ENCODE data around the gene POU2F1. TPM values are rescaled to one million over a fixed set of nuclear protein-coding genes. Genes with fewer than 3 reads are reported as not detected.
A peak's percentile ranks its signal among the peaks of the same experiment; 100 is the strongest.

Gene POU2F1
- total RNA-seq, 1 experiment from 2014 or later = 43.2 TPM

DNA sequence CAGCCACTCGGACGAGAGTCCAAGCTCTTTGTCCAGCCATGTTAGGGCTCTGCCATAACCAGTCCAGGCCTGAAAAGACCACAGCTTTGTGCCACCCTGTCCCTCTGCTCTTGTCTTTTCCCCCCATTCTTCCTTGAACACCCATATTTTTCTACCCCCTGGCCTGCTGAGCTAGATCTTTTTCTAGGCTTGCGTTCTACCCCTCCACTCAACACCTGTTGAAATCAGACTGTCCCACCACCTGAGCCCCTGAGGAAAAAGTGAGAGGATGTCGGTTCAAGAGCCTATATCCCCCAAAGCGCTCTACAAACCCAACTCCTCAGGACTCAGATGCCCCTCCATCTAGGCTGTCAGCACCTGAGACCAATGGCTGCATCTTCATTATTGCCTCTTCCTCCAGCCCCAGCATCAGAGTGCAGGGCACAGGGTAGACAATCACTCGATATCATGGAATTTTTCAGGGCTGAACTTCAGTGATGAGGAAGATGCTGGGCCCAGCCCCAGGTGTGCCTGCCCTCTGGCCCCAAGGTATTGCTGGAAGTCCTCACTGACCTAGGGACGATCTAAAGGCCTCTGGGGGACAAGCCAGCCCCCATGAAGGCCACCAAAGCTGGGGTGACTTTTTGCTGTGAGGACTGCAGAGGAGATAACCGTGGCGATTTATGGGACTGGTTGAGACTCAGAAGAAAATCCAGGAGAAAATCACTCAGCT lies 222.3 kb downstream of the POU2F1 start:
- H3K27me3 ChIP-seq (ENCODE audit: low read length) = no peaks in the 10 kb centered on the region
- peaks cover 10% of the 10 kb centered on the region for H3K79me2 ChIP-seq (ENCODE audit: low read length)
- H3K4me2 ChIP-seq (ENCODE audit: low read depth, low read length, poor library complexity, severe bottlenecking) = no peak overlapping the region
- peaks cover 36% of the 10 kb centered on the region for H3K4me1 ChIP-seq (ENCODE audit: low read length)
- no peak for DNase-seq
- H3K9ac ChIP-seq (ENCODE audit: low read length) = no peak overlapping the region
- H3K9me3 ChIP-seq (ENCODE audit: low read length) = no peaks in the 10 kb centered on the region
- no peak overlapping the region for H3K4me3 ChIP-seq (ENCODE audit: low read length)
- H2AFZ ChIP-seq (ENCODE audit: low read length) = no peak overlapping the region
- H3K9me2 ChIP-seq (replicated peaks; ENCODE audit: insufficient read depth, low read length) = no peaks in the 10 kb centered on the region
- H4K20me1 ChIP-seq (ENCODE audit: insufficient read depth, low read depth, low read length) = no peaks in the 10 kb centered on the region
- H3K36me3 ChIP-seq (ENCODE audit: insufficient read depth, low read length) = no peaks in the 10 kb centered on the region
- H3K27ac ChIP-seq (ENCODE audit: low read length) = no peak overlapping the region

DNA sequence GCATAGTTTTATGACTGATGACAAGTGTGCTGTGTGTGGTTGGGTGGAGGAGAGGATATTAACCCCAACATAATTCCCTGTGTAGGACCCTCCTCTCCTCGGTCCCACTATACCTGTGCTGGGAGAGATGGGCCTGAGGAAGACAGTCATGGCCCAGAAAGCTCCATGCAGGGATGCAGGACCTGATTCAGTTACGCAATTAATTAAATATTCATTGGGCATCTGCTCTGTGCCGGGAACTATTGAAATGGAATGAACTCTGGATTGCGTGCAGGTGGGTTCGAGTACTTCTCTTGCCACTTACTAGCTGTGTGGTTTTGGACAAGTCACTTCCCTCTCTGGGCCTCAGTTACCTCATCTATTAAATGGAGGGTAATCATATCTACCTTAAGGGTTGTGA lies 223.1 kb downstream of the POU2F1 start:
- Histone ChIP-seq H3K27ac (ENCODE audit: low read length) (no peak overlapping the region), H3K4me2 (ENCODE audit: low read depth, low read length, poor library complexity, severe bottlenecking) (no peak overlapping the region), H3K27me3 (ENCODE audit: low read length) (no peaks in the 10 kb centered on the region), H3K9ac (ENCODE audit: low read length) (no peak overlapping the region), H3K4me1 (ENCODE audit: low read length) (peaks cover 33% of the 10 kb centered on the region), H2AFZ (ENCODE audit: low read length) (no peak overlapping the region), H3K79me2 (ENCODE audit: low read length) (peaks cover 2% of the 10 kb centered on the region; the same call in 1 of the 2 replicates), H3K9me2 (replicated peaks; ENCODE audit: insufficient read depth, low read length) (no peaks in the 10 kb centered on the region), H3K9me3 (ENCODE audit: low read length) (no peaks in the 10 kb centered on the region), H4K20me1 (ENCODE audit: insufficient read depth, low read depth, low read length) (no peaks in the 10 kb centered on the region), H3K36me3 (ENCODE audit: insufficient read depth, low read length) (no peaks in the 10 kb centered on the region), H3K4me3 (ENCODE audit: low read length) (no peak overlapping the region)
- DNase-seq = no peak

DNA sequence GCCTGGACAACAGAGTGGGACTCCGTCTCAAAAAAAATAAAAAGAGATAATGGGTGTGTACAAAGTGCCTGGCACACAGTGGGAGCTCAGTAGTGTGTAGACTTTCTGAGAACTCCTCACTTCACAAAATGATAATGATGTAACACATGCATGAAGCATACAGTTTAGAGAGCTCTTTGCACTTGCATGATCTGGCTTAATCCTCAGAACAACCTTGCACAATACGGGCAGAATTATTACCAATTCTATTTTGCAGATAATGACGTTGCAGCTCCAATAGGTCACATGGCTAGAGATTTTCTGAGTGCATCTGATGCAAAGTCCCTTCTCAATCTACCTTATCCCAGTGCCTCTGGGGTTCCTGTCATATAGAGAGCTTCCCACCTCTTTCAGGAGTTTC lies 226.3 kb downstream of the POU2F1 start:
- peaks cover 19% of the 10 kb centered on the region for H3K4me1 ChIP-seq (ENCODE audit: low read length)
- no peaks in the 10 kb centered on the region for H3K9me3 ChIP-seq (ENCODE audit: low read length)
- no peaks in the 10 kb centered on the region for H3K9me2 ChIP-seq (replicated peaks; ENCODE audit: insufficient read depth, low read length)
- H3K9ac ChIP-seq (ENCODE audit: low read length) = no peak overlapping the region
- no peaks in the 10 kb centered on the region for H3K36me3 ChIP-seq (ENCODE audit: insufficient read depth, low read length)
- H3K4me2 ChIP-seq (ENCODE audit: low read depth, low read length, poor library complexity, severe bottlenecking) = no peak overlapping the region
- H3K27ac ChIP-seq (ENCODE audit: low read length) = no peak overlapping the region
- H3K27me3 ChIP-seq (ENCODE audit: low read length) = no peaks in the 10 kb centered on the region
- H2AFZ ChIP-seq (ENCODE audit: low read length) = no peak overlapping the region
- no peaks in the 10 kb centered on the region for H3K79me2 ChIP-seq (ENCODE audit: low read length)
- no peaks in the 10 kb centered on the region for H4K20me1 ChIP-seq (ENCODE audit: insufficient read depth, low read depth, low read length)
- no peak for DNase-seq
- peak overlapping the region; percentile 34; the same call in 1 of the 2 replicates for H3K4me3 ChIP-seq (ENCODE audit: low read length)

DNA sequence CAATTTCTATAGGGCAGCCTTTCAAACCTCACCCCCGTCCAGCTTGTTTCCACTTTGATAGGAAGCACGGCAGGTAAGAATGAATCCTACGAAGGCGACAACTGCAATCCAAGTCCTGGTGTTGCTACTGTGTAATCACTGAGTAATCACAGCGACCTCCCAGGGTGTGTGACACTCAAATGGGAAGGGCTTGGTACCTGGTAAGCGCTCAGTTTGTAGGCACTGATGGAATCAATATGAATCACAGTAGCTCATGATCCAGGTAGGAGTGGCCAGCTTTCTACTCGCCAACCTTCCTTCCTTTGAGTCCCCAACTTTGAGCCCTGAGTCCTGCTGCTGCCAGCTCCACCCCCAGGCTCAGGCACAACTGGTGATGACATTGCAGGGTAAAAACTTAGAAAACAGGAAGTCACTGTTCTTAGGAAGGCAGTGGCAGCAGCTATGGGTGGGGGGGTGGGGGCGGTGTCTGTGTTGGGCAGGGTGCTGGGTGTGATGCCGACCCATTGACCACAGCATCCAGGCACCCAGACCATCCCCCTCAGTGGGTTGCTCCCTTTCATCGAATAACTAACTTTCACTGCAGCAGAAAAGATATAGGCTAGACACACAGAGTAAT lies 226.9 kb downstream of the POU2F1 start:
- Histone ChIP-seq H3K9ac (ENCODE audit: low read length) (peak overlapping the region; percentile 38), H3K4me2 (ENCODE audit: low read depth, low read length, poor library complexity, severe bottlenecking) (peak overlapping the region; percentile 53), H3K4me3 (ENCODE audit: low read length) (peak overlapping the region; percentile 34; the same call in 1 of the 2 replicates), H3K9me2 (replicated peaks; ENCODE audit: insufficient read depth, low read length) (no peaks in the 10 kb centered on the region), H3K4me1 (ENCODE audit: low read length) (peaks cover 15% of the 10 kb centered on the region), H3K9me3 (ENCODE audit: low read length) (no peaks in the 10 kb centered on the region), H4K20me1 (ENCODE audit: insufficient read depth, low read depth, low read length) (no peaks in the 10 kb centered on the region), H2AFZ (ENCODE audit: low read length) (peak overlapping the region; percentile 86), H3K27me3 (ENCODE audit: low read length) (no peaks in the 10 kb centered on the region), H3K79me2 (ENCODE audit: low read length) (no peaks in the 10 kb centered on the region), H3K36me3 (ENCODE audit: insufficient read depth, low read length) (no peaks in the 10 kb centered on the region), H3K27ac (ENCODE audit: low read length) (no peak overlapping the region)
- DNase-seq = peak; percentile 79

DNA sequence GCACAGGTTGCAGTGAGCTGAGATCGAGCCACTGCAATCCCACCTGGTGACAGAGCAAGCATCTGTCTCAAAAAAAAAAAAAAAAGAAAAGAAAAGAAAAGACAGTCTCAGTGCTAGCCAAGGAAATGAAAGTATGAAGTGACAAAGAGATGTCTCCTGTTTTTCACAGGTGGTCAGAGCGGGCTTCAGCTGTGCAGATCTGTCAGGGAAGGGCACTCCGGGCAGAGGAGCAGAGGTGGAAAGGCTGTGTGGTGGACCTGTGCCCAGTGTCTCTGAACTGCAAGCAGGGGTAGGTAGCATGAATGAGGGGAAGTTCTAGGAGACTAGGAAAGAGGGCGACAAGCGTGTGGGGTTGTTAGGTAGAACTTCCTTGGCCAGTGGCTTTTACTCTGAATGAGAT lies 230.2 kb downstream of the POU2F1 start:
- no peaks in the 10 kb centered on the region for H3K9me3 ChIP-seq (ENCODE audit: low read length)
- no peak overlapping the region for H3K4me2 ChIP-seq (ENCODE audit: low read depth, low read length, poor library complexity, severe bottlenecking)
- H3K36me3 ChIP-seq (ENCODE audit: insufficient read depth, low read length) = no peaks in the 10 kb centered on the region
- H4K20me1 ChIP-seq (ENCODE audit: insufficient read depth, low read depth, low read length) = no peaks in the 10 kb centered on the region
- H3K79me2 ChIP-seq (ENCODE audit: low read length) = no peaks in the 10 kb centered on the region
- H3K9me2 ChIP-seq (replicated peaks; ENCODE audit: insufficient read depth, low read length) = no peaks in the 10 kb centered on the region
- no peak overlapping the region for H3K9ac ChIP-seq (ENCODE audit: low read length)
- no peak overlapping the region for H2AFZ ChIP-seq (ENCODE audit: low read length)
- no peaks in the 10 kb centered on the region; the same call in 1 of the 2 replicates for H3K27me3 ChIP-seq (ENCODE audit: low read length)
- no peak overlapping the region for H3K27ac ChIP-seq (ENCODE audit: low read length)
- DNase-seq = no peak
- H3K4me1 ChIP-seq (ENCODE audit: low read length) = peaks cover 31% of the 10 kb centered on the region
- no peak overlapping the region for H3K4me3 ChIP-seq (ENCODE audit: low read length)

DNA sequence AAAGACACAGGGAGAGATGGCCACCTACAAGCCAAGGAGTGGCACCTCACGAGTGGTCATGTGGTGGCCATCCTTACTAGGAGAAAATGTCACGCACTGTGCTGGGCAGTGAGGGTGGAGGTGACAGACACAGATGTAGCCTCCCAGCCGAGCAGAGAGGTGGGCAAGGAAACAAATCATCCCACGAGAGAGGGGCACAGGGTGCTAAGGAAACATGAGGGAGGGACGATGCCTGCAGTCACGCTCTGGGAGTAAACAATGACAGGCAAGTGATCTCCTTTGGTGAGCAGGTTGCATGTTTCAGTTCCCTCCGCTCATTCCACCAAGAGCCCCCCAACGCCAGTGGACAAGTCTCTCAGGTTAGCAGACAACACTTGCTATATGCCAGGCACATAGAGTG lies 231.8 kb downstream of the POU2F1 start:
- Histone ChIP-seq H3K4me1 (ENCODE audit: low read length) (peaks cover 31% of the 10 kb centered on the region), H2AFZ (ENCODE audit: low read length) (no peak overlapping the region), H3K27ac (ENCODE audit: low read length) (no peak overlapping the region), H3K9ac (ENCODE audit: low read length) (no peak overlapping the region), H3K79me2 (ENCODE audit: low read length) (no peaks in the 10 kb centered on the region), H3K9me3 (ENCODE audit: low read length) (no peaks in the 10 kb centered on the region), H4K20me1 (ENCODE audit: insufficient read depth, low read depth, low read length) (no peaks in the 10 kb centered on the region), H3K27me3 (ENCODE audit: low read length) (no peaks in the 10 kb centered on the region; the same call in 1 of the 2 replicates), H3K36me3 (ENCODE audit: insufficient read depth, low read length) (no peaks in the 10 kb centered on the region), H3K4me3 (ENCODE audit: low read length) (no peak overlapping the region), H3K4me2 (ENCODE audit: low read depth, low read length, poor library complexity, severe bottlenecking) (no peak overlapping the region), H3K9me2 (replicated peaks; ENCODE audit: insufficient read depth, low read length) (no peaks in the 10 kb centered on the region)
- DNase-seq = no peak

DNA sequence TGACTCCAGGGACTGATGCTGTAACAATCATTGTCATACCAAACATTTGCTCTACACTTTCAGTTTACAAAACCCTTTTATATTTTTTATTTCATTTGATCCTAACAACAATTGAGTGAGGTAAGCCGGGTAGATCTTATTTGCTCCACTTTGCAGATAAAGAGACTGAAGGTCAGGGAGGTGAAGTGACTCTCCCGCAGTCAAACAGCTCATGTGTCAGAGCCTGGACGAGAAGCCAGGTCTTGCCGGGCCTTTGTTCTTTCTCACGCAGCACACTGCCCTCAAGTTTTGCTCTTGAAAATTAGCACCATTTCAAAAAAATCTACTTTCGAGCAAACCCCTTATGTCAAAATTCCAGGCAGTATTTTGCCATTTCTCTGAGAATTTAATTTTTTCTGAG lies 232.4 kb downstream of the POU2F1 start:
- no peak for DNase-seq
- H3K27ac ChIP-seq (ENCODE audit: low read length) = no peak overlapping the region
- H3K36me3 ChIP-seq (ENCODE audit: insufficient read depth, low read length) = no peaks in the 10 kb centered on the region
- H3K4me3 ChIP-seq (ENCODE audit: low read length) = no peak overlapping the region
- H2AFZ ChIP-seq (ENCODE audit: low read length) = no peak overlapping the region
- no peak overlapping the region for H3K4me2 ChIP-seq (ENCODE audit: low read depth, low read length, poor library complexity, severe bottlenecking)
- peaks cover 25% of the 10 kb centered on the region for H3K4me1 ChIP-seq (ENCODE audit: low read length)
- no peaks in the 10 kb centered on the region; the same call in 1 of the 2 replicates for H3K27me3 ChIP-seq (ENCODE audit: low read length)
- no peaks in the 10 kb centered on the region for H3K9me3 ChIP-seq (ENCODE audit: low read length)
- no peaks in the 10 kb centered on the region for H4K20me1 ChIP-seq (ENCODE audit: insufficient read depth, low read depth, low read length)
- no peaks in the 10 kb centered on the region for H3K79me2 ChIP-seq (ENCODE audit: low read length)
- H3K9me2 ChIP-seq (replicated peaks; ENCODE audit: insufficient read depth, low read length) = no peaks in the 10 kb centered on the region
- H3K9ac ChIP-seq (ENCODE audit: low read length) = no peak overlapping the region

DNA sequence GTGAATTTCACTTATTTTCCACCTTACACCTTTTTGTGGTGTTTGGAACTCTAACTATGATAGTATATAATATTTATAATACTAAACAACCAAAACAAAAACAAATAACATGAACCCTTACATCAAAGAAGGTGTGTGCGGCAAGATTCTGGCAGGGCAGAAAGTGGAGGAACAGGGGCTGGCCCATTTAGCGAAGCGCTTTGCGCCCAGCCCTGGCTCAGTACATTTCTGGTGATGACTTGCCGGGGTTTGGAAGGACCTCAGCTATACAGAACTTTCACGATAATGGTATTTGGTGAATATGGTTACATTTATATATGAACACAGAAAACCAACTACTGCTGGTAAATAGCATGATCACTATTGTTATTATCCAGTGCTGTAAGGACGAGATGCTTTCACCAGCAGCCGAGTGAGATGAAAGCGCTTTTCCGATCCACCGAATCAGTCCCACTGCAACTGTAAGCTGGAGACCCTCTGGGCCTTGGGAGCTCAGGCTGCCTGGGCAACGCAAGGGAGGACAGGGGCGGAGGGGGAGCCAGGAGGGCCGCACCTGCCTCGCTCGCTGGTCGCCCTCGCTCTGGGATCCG lies 233.7 kb downstream of the POU2F1 start:
- no peaks in the 10 kb centered on the region for H3K9me2 ChIP-seq (replicated peaks; ENCODE audit: insufficient read depth, low read length)
- H3K4me3 ChIP-seq (ENCODE audit: low read length) = peak overlapping the region; percentile 73
- no peaks in the 10 kb centered on the region for H3K9me3 ChIP-seq (ENCODE audit: low read length)
- H3K4me1 ChIP-seq (ENCODE audit: low read length) = peaks cover 21% of the 10 kb centered on the region
- no peaks in the 10 kb centered on the region; the same call in 1 of the 2 replicates for H3K27me3 ChIP-seq (ENCODE audit: low read length)
- DNase-seq = no peak
- H3K36me3 ChIP-seq (ENCODE audit: insufficient read depth, low read length) = no peaks in the 10 kb centered on the region
- peak overlapping the region; percentile 86 for H3K9ac ChIP-seq (ENCODE audit: low read length)
- peak overlapping the region; percentile 100 for H2AFZ ChIP-seq (ENCODE audit: low read length)
- no peaks in the 10 kb centered on the region for H4K20me1 ChIP-seq (ENCODE audit: insufficient read depth, low read depth, low read length)
- peak overlapping the region; percentile 100 for H3K4me2 ChIP-seq (ENCODE audit: low read depth, low read length, poor library complexity, severe bottlenecking)
- no peak overlapping the region for H3K27ac ChIP-seq (ENCODE audit: low read length)
- H3K79me2 ChIP-seq (ENCODE audit: low read length) = no peaks in the 10 kb centered on the region

Data from Karpas-422 (cell line).